AG10803 (cell line): Measurements from ENCODE around the gene SNX9.

Source experiments
- DNase-seq: peaks from one replicate; pipeline ENCODE4 v3.0.0; 2010; ENCODE audit warnings: low read depth
- H3K4me3 ChIP-seq: 2 replicates; pipeline ENCODE4 v1.5.1; 2011; ENCODE audit warnings: mild to moderate bottlenecking, low read length, control low read depth
- TF ChIP-seq, protein P1 (sequence below): conservative IDR thresholded peaks from 2 replicates; pipeline ENCODE4 v1.5.1; 2011; ENCODE audit warnings: mild to moderate bottlenecking, low read length, control low read depth, inconsistent platforms

Gene SNX9

GRCh38 chr6:157832250-157832967 is 9.4 kb downstream of the SNX9 start:
- DNase-seq = peak; percentile 33
- no peak overlapping the region for H3K4me3 ChIP-seq
- TF ChIP-seq, protein P1, sequence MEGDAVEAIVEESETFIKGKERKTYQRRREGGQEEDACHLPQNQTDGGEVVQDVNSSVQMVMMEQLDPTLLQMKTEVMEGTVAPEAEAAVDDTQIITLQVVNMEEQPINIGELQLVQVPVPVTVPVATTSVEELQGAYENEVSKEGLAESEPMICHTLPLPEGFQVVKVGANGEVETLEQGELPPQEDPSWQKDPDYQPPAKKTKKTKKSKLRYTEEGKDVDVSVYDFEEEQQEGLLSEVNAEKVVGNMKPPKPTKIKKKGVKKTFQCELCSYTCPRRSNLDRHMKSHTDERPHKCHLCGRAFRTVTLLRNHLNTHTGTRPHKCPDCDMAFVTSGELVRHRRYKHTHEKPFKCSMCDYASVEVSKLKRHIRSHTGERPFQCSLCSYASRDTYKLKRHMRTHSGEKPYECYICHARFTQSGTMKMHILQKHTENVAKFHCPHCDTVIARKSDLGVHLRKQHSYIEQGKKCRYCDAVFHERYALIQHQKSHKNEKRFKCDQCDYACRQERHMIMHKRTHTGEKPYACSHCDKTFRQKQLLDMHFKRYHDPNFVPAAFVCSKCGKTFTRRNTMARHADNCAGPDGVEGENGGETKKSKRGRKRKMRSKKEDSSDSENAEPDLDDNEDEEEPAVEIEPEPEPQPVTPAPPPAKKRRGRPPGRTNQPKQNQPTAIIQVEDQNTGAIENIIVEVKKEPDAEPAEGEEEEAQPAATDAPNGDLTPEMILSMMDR = no peak

DNA sequence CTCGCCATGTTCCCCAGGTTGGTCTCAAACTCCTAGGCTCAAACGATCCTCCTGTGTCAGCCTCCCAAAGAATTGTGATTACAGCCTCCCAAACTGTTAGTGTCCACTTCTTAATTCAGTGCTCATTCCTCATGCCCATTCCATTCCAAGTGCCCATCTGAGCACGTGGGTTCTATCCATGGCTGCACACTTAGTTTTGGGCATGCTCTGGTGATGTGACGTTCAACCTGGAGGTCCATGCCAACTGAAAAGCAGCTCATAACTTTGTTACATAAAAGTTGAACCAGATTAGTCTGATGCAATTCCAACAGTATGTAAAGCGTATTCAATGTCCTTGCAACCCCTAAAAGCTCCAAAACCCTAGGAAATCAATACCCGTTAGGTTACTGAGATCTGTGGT is 11.5 kb downstream of the SNX9 start:
- no peak for DNase-seq
- H3K4me3 ChIP-seq = no peak overlapping the region
- TF ChIP-seq, protein P1 = no peak

- no peak overlapping the region for H3K4me3 ChIP-seq
- no peak for DNase-seq
- TF ChIP-seq, protein P1 = no peak
Measured at GRCh38 chr6:157838718-157839430, 15.8 kb downstream of the SNX9 start.

DNA sequence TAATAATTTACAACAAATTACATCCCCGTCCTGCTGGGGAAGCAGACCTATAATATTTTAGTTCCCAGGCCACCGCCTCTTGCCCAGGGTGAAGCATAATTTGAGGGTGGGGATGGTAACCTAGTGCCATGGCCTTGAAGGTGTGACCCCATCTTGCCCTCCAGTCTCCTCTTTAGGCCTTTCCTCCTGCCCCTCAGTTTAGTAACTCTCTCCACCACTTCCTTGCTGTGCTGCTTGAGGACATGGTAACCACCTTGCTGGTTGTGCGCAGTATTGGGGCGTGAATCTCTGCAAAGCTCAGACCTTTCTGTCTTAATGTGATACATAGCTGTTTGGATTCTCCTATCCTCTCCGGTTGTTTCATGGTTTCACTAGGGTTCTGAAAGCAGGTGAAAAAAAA is 16.6 kb downstream of the SNX9 start:
- no peak for DNase-seq
- TF ChIP-seq, protein P1 = no peak
- no peak overlapping the region for H3K4me3 ChIP-seq

- no peak overlapping the region for H3K4me3 ChIP-seq
- no peak for DNase-seq
- TF ChIP-seq, protein P1 = no peak
Measured at GRCh38 chr6:157840261-157840660, 17.2 kb downstream of the SNX9 start.

- TF ChIP-seq, protein P1 = no peak
- H3K4me3 ChIP-seq = no peak overlapping the region
- DNase-seq = peak; percentile 68
Measured at GRCh38 chr6:157840776-157841175, 17.7 kb downstream of the SNX9 start.
